HL-60 (cell line): ENCODE data around the gene YKT6.

Source experiments
- POLR2AphosphoS5 ChIP-seq: IDR thresholded peaks from 2 replicates; pipeline ENCODE4 v1.6.1; 2012; ENCODE audit warnings: low read depth
- TF ChIP-seq, protein P1 (sequence below): IDR thresholded peaks from one replicate; pipeline ENCODE4 v1.5.1; 2011; ENCODE audit warnings: low read length, control low read depth, inconsistent platforms; ENCODE audit not compliant: insufficient read depth

DNA sequence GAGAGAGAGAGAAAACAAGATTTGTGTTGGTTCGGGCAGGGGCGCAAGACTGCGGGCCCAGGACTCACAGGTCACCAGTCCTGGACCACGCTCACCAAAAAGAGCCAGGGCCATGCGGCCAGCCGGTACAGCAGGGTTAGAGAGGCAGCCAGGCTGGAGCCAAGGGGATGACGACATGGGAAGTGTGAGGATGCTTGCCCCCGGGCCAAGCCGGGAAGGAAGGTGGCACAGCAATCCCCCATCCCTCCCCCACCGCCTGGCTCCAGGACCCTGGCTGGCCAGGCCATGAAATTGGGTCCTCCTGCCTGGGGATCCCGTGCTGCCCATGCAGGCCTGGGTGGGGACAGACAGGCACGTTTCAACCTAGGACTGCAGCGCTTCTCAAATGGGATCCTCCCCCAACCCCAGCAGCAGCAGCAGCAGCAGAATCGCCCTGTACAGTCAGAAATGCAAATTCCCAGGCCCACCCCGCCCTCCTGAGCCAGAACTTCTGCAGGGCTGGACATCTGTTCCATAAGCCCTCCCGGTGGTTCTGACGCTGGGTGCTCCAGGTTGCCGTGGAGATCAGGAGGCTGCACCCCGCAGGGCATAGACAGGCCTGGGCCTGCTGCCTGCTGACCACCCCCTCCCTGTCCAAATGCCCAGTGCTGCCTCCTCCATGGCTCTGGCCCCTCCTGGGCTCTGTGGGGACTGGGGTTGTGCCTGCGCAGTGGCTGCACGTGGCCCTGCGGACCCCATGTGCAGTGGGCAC, 35.0 kb downstream of the YKT6 start:
- TF ChIP-seq, protein P1, sequence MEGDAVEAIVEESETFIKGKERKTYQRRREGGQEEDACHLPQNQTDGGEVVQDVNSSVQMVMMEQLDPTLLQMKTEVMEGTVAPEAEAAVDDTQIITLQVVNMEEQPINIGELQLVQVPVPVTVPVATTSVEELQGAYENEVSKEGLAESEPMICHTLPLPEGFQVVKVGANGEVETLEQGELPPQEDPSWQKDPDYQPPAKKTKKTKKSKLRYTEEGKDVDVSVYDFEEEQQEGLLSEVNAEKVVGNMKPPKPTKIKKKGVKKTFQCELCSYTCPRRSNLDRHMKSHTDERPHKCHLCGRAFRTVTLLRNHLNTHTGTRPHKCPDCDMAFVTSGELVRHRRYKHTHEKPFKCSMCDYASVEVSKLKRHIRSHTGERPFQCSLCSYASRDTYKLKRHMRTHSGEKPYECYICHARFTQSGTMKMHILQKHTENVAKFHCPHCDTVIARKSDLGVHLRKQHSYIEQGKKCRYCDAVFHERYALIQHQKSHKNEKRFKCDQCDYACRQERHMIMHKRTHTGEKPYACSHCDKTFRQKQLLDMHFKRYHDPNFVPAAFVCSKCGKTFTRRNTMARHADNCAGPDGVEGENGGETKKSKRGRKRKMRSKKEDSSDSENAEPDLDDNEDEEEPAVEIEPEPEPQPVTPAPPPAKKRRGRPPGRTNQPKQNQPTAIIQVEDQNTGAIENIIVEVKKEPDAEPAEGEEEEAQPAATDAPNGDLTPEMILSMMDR: no peak
- TF ChIP-seq POLR2AphosphoS5: no peak
